ENCODE results near the gene TM9SF4.
"Not testable (repeated sequence)": the region's sequence is repeated elsewhere in the genome, so short reads cannot be mapped to it uniquely, and the experiment has no call there.

The TM9SF4 gene

GRCh38 chr20:32189123-32189410 lies 79.6 kb downstream of the TM9SF4 start:
- peaks cover 4% of the 10 kb centered on the region for H3K4me1 ChIP-seq (ENCODE audit: control insufficient read depth, insufficient read depth, low read length, poor library complexity, severe bottlenecking)
- H3K4me3 ChIP-seq (ENCODE audit: extremely low read depth, insufficient read depth, low read length, poor library complexity, severe bottlenecking), result peak overlapping the region; percentile 48
- WGBS, 2 experiments (ENCODE audit: insufficient coverage in 2 of 2), result 98 to 99% methylated on average over 8 to 9 of the region's 9 CpGs
- no peak overlapping the region for H3K27ac ChIP-seq (ENCODE audit: low read depth, low read length, severe bottlenecking)
- peaks cover 8% of the 10 kb centered on the region for H3K36me3 ChIP-seq (ENCODE audit: control insufficient read depth, insufficient read depth, low read length)
- H3K9me3 ChIP-seq (ENCODE audit: control insufficient read depth, low read length), result no peaks in the 10 kb centered on the region

DNA sequence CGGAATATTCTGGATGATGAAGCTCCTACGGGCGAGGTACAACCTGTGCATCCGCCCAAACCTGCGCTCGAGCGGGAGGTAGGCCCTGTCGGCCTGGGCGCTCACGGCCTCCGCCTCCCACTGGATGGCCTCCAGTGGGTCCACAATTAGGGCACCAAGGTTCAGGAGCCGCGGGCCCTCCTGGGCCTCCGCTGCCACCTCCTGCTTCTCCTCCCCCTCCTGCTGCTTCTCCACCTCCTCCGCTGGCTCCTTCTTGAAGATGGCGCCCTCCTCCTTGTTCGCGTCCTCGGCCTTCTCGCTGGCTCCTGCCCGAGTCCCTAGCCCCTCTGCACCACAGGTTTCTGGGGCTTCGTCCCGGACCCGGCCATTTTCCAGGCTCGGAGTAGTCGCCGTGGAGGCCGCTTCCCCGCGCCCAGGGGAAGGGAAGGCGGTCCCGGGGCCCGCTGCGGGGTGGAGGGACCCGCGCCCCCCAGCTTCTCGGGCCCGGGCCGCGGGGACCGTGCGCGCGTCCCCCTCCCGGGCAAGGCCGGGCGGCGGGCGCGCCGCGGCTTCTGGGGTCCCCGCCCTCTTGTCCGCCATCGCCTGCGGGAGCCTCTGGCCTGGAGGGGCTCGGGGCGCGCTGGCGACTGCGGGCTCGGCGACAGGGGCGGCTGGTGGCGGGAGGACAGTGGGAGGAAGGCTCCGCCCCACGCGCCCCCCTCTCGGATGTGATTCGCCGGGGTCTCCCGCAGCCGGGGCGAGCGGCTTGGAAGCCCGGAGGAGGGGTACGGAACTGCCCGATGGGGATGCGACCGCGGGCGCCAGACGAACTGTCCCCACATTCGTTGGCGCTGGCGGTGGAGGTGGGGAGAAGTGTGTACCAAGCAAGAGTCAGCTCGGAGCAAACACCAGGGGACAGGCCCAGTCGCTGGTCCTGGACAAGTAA lies 80.4 kb downstream of the TM9SF4 start:
- H3K4me3 ChIP-seq (ENCODE audit: extremely low read depth, insufficient read depth, low read length, poor library complexity, severe bottlenecking), result peak overlapping the region; percentile 48
- peaks cover 13% of the 10 kb centered on the region for H3K36me3 ChIP-seq (ENCODE audit: control insufficient read depth, insufficient read depth, low read length)
- peak overlapping the region; percentile 36 for H3K27ac ChIP-seq (ENCODE audit: low read depth, low read length, severe bottlenecking)
- peaks cover 4% of the 10 kb centered on the region for H3K4me1 ChIP-seq (ENCODE audit: control insufficient read depth, insufficient read depth, low read length, poor library complexity, severe bottlenecking)
- 11 to 19% methylated on average over 45 to 69 of the region's 88 CpGs for WGBS, 2 experiments (ENCODE audit: insufficient coverage in 2 of 2)
- H3K9me3 ChIP-seq (ENCODE audit: control insufficient read depth, low read length), result no peaks in the 10 kb centered on the region

GRCh38 chr20:32190616-32191415 lies 81.3 kb downstream of the TM9SF4 start:
- WGBS, 2 experiments (ENCODE audit: insufficient coverage in 2 of 2), result 38 to 41% methylated on average over 14 of the region's 14 CpGs
- Histone ChIP-seq H3K4me1 (ENCODE audit: control insufficient read depth, insufficient read depth, low read length, poor library complexity, severe bottlenecking) (peaks cover 4% of the 10 kb centered on the region), H3K27ac (ENCODE audit: low read depth, low read length, severe bottlenecking) (no peak overlapping the region), H3K36me3 (ENCODE audit: control insufficient read depth, insufficient read depth, low read length) (peaks cover 21% of the 10 kb centered on the region), H3K9me3 (ENCODE audit: control insufficient read depth, low read length) (no peaks in the 10 kb centered on the region), H3K4me3 (ENCODE audit: extremely low read depth, insufficient read depth, low read length, poor library complexity, severe bottlenecking) (peak overlapping the region; percentile 48)

GRCh38 chr20:32191422-32191821 lies 81.9 kb downstream of the TM9SF4 start:
- peaks cover 4% of the 10 kb centered on the region for H3K4me1 ChIP-seq (ENCODE audit: control insufficient read depth, insufficient read depth, low read length, poor library complexity, severe bottlenecking)
- no peaks in the 10 kb centered on the region for H3K9me3 ChIP-seq (ENCODE audit: control insufficient read depth, low read length)
- H3K27ac ChIP-seq (ENCODE audit: low read depth, low read length, severe bottlenecking), result peak overlapping the region; percentile 0
- no peak overlapping the region for H3K4me3 ChIP-seq (ENCODE audit: extremely low read depth, insufficient read depth, low read length, poor library complexity, severe bottlenecking)
- WGBS, 2 experiments (ENCODE audit: insufficient coverage in 2 of 2), result 81 to 95% methylated on average over 3 of the region's 3 CpGs
- H3K36me3 ChIP-seq (ENCODE audit: control insufficient read depth, insufficient read depth, low read length), result peaks cover 27% of the 10 kb centered on the region

DNA sequence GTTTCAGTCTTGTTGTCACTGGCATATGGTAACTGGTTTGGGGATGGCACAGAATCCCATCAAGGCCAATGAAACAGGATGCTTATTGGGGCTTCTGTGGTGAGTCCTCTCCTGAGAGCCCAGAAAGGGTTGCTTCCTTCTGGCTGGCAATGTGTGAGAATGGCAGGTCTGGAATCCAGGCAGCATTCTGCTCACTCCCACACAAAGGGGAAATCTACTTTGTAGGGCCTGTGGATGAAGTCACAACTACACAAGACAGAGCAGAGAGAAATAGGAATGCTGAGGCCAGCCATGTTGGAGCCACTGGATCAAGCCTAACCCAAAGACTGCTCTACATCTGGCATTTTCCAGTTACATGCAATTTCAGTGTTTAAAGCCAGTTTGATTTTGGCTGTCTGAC lies 82.4 kb downstream of the TM9SF4 start:
- Histone ChIP-seq H3K27ac (ENCODE audit: low read depth, low read length, severe bottlenecking) (peak overlapping the region; percentile 0), H3K36me3 (ENCODE audit: control insufficient read depth, insufficient read depth, low read length) (peaks cover 32% of the 10 kb centered on the region), H3K4me3 (ENCODE audit: extremely low read depth, insufficient read depth, low read length, poor library complexity, severe bottlenecking) (no peak overlapping the region), H3K4me1 (ENCODE audit: control insufficient read depth, insufficient read depth, low read length, poor library complexity, severe bottlenecking) (peaks cover 4% of the 10 kb centered on the region), H3K9me3 (ENCODE audit: control insufficient read depth, low read length) (no peaks in the 10 kb centered on the region)

- no peak overlapping the region for H3K27ac ChIP-seq (ENCODE audit: low read depth, low read length, severe bottlenecking)
- H3K4me1 ChIP-seq (ENCODE audit: control insufficient read depth, insufficient read depth, low read length, poor library complexity, severe bottlenecking), result peaks cover 4% of the 10 kb centered on the region
- H3K4me3 ChIP-seq (ENCODE audit: extremely low read depth, insufficient read depth, low read length, poor library complexity, severe bottlenecking), result no peak overlapping the region
- no peaks in the 10 kb centered on the region for H3K9me3 ChIP-seq (ENCODE audit: control insufficient read depth, low read length)
- WGBS, 2 experiments (ENCODE audit: insufficient coverage in 2 of 2), result 78 to 100% methylated on average over 1 of the region's 3 CpGs
- peaks cover 40% of the 10 kb centered on the region for H3K36me3 ChIP-seq (ENCODE audit: control insufficient read depth, insufficient read depth, low read length)
These were observed 83.2 kb downstream of the TM9SF4 start for GRCh38 chr20:32192698-32193097.

- WGBS, 2 experiments (ENCODE audit: insufficient coverage in 2 of 2), result 91 to 96% methylated on average over 4 of the region's 5 CpGs
- peaks cover 46% of the 10 kb centered on the region for H3K36me3 ChIP-seq (ENCODE audit: control insufficient read depth, insufficient read depth, low read length)
- not testable (repeated sequence) for H3K4me3 ChIP-seq (ENCODE audit: extremely low read depth, insufficient read depth, low read length, poor library complexity, severe bottlenecking); H3K9me3 ChIP-seq (ENCODE audit: control insufficient read depth, low read length); H3K27ac ChIP-seq (ENCODE audit: low read depth, low read length, severe bottlenecking); H3K4me1 ChIP-seq (ENCODE audit: control insufficient read depth, insufficient read depth, low read length, poor library complexity, severe bottlenecking)
These were observed 83.8 kb downstream of the TM9SF4 start for GRCh38 chr20:32193336-32193735.

DNA sequence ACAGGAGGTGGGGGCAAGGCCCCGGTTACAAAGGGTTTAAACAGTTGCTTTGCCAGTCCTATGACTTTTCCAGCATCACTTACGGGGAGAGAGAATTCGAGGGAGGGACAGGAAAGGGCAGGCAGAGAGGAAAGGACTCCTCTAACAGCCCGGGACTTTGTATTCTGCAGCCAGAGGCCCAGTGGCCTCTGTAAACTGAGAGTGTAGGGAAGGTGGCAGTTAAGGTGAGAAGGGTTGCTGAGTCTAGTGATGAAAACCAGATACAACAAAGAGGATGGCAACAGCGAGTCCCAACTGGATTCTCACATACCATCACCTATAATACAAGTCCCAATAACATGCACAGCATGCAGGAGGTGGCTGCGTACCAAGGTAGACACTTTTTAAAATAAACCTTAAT lies 84.5 kb downstream of the TM9SF4 start:
- H3K36me3 ChIP-seq (ENCODE audit: control insufficient read depth, insufficient read depth, low read length), result peaks cover 53% of the 10 kb centered on the region
- WGBS, 2 experiments (ENCODE audit: insufficient coverage in 2 of 2), result 93 to 96% methylated on average over 5 to 6 of the region's 6 CpGs
- peaks cover 4% of the 10 kb centered on the region for H3K4me1 ChIP-seq (ENCODE audit: control insufficient read depth, insufficient read depth, low read length, poor library complexity, severe bottlenecking)
- no peaks in the 10 kb centered on the region for H3K9me3 ChIP-seq (ENCODE audit: control insufficient read depth, low read length)
- no peak overlapping the region for H3K27ac ChIP-seq (ENCODE audit: low read depth, low read length, severe bottlenecking)
- H3K4me3 ChIP-seq (ENCODE audit: extremely low read depth, insufficient read depth, low read length, poor library complexity, severe bottlenecking), result no peak overlapping the region

DNA sequence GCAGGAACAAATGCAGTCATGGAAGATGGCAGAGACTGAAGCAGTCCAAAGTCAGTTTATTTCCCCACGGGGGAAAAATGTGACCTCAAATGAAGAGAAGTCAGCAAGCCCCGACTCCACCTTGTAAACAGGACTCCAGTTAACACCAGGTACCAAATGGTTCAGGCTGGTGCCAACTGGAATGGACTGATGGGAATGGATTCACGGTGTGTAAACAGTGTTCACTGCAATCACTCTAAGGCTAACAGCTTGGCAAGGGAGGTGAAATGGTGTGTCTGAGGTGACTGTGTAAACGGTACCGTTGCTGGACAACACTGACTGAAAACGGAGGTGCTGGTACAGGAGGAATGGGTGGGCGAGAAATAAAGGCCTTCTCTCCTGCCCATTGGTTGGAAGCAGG lies 86.1 kb downstream of the TM9SF4 start:
- no peaks in the 10 kb centered on the region for H3K4me1 ChIP-seq (ENCODE audit: control insufficient read depth, insufficient read depth, low read length, poor library complexity, severe bottlenecking)
- H3K4me3 ChIP-seq (ENCODE audit: extremely low read depth, insufficient read depth, low read length, poor library complexity, severe bottlenecking), result no peak overlapping the region
- H3K9me3 ChIP-seq (ENCODE audit: control insufficient read depth, low read length), result no peaks in the 10 kb centered on the region
- H3K36me3 ChIP-seq (ENCODE audit: control insufficient read depth, insufficient read depth, low read length), result peaks cover 69% of the 10 kb centered on the region
- 94 to 97% methylated on average over 6 of the region's 7 CpGs for WGBS, 2 experiments (ENCODE audit: insufficient coverage in 2 of 2)
- H3K27ac ChIP-seq (ENCODE audit: low read depth, low read length, severe bottlenecking), result no peak overlapping the region

DNA sequence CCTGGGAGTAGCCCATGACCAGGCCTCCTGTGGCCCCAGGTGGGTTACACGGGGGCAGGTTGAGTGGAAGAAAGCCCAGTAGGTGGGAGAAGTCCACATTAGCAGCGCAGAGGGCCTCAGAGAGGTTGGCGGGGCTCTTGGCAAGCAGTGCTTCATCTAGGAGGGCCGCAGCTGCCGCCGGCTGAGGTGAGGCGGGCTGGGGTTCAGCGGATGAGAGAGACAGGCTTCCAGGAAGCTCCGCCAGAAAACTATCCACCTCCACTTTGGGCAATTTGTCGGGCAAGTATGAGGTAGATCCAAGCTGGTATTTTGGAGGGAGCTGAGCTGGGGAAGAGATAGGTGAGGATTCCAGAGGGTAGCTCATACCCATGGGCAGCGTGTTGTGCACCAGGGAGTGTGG lies 87.1 kb downstream of the TM9SF4 start:
- not testable (repeated sequence) for H3K9me3 ChIP-seq (ENCODE audit: control insufficient read depth, low read length); H3K4me3 ChIP-seq (ENCODE audit: extremely low read depth, insufficient read depth, low read length, poor library complexity, severe bottlenecking); H3K4me1 ChIP-seq (ENCODE audit: control insufficient read depth, insufficient read depth, low read length, poor library complexity, severe bottlenecking); H3K27ac ChIP-seq (ENCODE audit: low read depth, low read length, severe bottlenecking)
- 93 to 100% methylated on average over 4 of the region's 11 CpGs for WGBS, 2 experiments (ENCODE audit: insufficient coverage in 2 of 2)
- H3K36me3 ChIP-seq (ENCODE audit: control insufficient read depth, insufficient read depth, low read length), result peaks cover 79% of the 10 kb centered on the region

- H3K4me1 ChIP-seq (ENCODE audit: control insufficient read depth, insufficient read depth, low read length, poor library complexity, severe bottlenecking); H3K27ac ChIP-seq (ENCODE audit: low read depth, low read length, severe bottlenecking); H3K4me3 ChIP-seq (ENCODE audit: extremely low read depth, insufficient read depth, low read length, poor library complexity, severe bottlenecking); H3K9me3 ChIP-seq (ENCODE audit: control insufficient read depth, low read length): not testable (repeated sequence)
- 95 to 96% methylated on average over 18 of the region's 20 CpGs for WGBS, 2 experiments (ENCODE audit: insufficient coverage in 2 of 2)
- peaks cover 79% of the 10 kb centered on the region for H3K36me3 ChIP-seq (ENCODE audit: control insufficient read depth, insufficient read depth, low read length)
These were observed 87.6 kb downstream of the TM9SF4 start for GRCh38 chr20:32197136-32197535.

All from mesodermal cell (in vitro differentiated cells).